ENCODE results near the gene LSM3.

- no peak for TF ChIP-seq SRF (IDR thresholded peaks at IDR 0.05; ENCODE audit: low read depth)
- no peak for TF ChIP-seq CTCF (IDR thresholded peaks at IDR 0.05 in 2 of 3, conservative IDR thresholded peaks at IDR 0.05 in 1 of 3; ENCODE audit: borderline replicate concordance in 1 of 3, insufficient read depth in 1 of 3, low read depth in 2 of 3, low read length in 2 of 3)
- no peak for TF ChIP-seq RAD21 (IDR thresholded peaks at IDR 0.05; ENCODE audit: low read depth)
- TF ChIP-seq POLR2A (IDR thresholded peaks at IDR 0.05; ENCODE audit: borderline replicate concordance, extremely low read depth, insufficient read depth, insufficient read length), result no peak
- TF ChIP-seq EZH2phosphoT487 (IDR thresholded peaks at IDR 0.05; ENCODE audit: borderline replicate concordance), result no peak
- TF ChIP-seq MAX (IDR thresholded peaks at IDR 0.05), result no peak
- no peak for TF ChIP-seq YY1 (IDR thresholded peaks at IDR 0.05; ENCODE audit: extremely low read depth, insufficient replicate concordance, low read depth, low read length)
- TF ChIP-seq CEBPB (IDR thresholded peaks at IDR 0.05; ENCODE audit: low read depth), result no peak
- no peak for TF ChIP-seq TCF7L2 (IDR thresholded peaks at IDR 0.05; ENCODE audit: borderline replicate concordance, extremely low read depth, insufficient read depth, insufficient read length)
- TF ChIP-seq ATF3 (IDR thresholded peaks at IDR 0.05), result no peak
- TF ChIP-seq POLR2AphosphoS5 (IDR thresholded peaks at IDR 0.05; ENCODE audit: low read depth, low read length), result no peak
- TF ChIP-seq REST (IDR thresholded peaks at IDR 0.05; ENCODE audit: low read depth), result no peak
Observed at GRCh38 chr3:14230729-14231128, 52.1 kb downstream of the LSM3 start.

All from HCT116 (cell line).